GM10266 (cell line): ENCODE measurements around the gene SYTL5.

Experiments
- DNase-seq: peaks from one replicate; pipeline ENCODE4 v3.0.0; 2012; ENCODE audit errors: extremely low spot score
- CTCF ChIP-seq: IDR thresholded peaks from 2 replicates; pipeline ENCODE4 v1.5.1; 2012; ENCODE audit warnings: mild to moderate bottlenecking, low read depth; ENCODE audit not compliant: control insufficient read depth, insufficient read depth; ENCODE audit errors: missing control alignments

The SYTL5 gene

GRCh38 chrX:38129366-38129765 lies 123.0 kb downstream of the SYTL5 start:
- no peak for DNase-seq
- no peak for TF ChIP-seq CTCF

- no peak for DNase-seq
- no peak for TF ChIP-seq CTCF
Observed at GRCh38 chrX:38138157-38138891, 132.0 kb downstream of the SYTL5 start.

GRCh38 chrX:38138900-38139299 lies 132.5 kb downstream of the SYTL5 start:
- no peak for DNase-seq
- no peak for TF ChIP-seq CTCF

- no peak for DNase-seq
- TF ChIP-seq CTCF = no peak
Observed at GRCh38 chrX:38142610-38143009, 136.3 kb downstream of the SYTL5 start.

GRCh38 chrX:38149016-38149415 lies 142.7 kb downstream of the SYTL5 start:
- no peak for DNase-seq
- no peak for TF ChIP-seq CTCF

GRCh38 chrX:38150993-38151392 lies 144.6 kb downstream of the SYTL5 start:
- DNase-seq = no peak
- TF ChIP-seq CTCF = no peak

- no peak for DNase-seq
- TF ChIP-seq CTCF = no peak
Observed at GRCh38 chrX:38151441-38151840, 145.1 kb downstream of the SYTL5 start.
